GM12878 (cell line): Measurements from ENCODE around the gene CETP. TPM values are rescaled to one million over a fixed set of nuclear protein-coding genes. Genes with fewer than 3 reads are reported as not detected.

Experiments used
- ATAC-seq: fragments of 200-7000 bp; cut with Tn5 transposase; 3 replicates; pipeline ENCODE4 v1.9.1; 2020; ENCODE audit warnings: mild to moderate bottlenecking, moderate library complexity
- BruUV-seq: library from RNA; stranded (reverse); fragments of 400-500 nt; replicated peaks from 2 replicates; lab custom pipeline; 2021; lab: Mats Ljungman, UMichigan
- CTCF ChIA-PET: fragments of 300-600 bp; sonication (Branson Sonifier 250); formaldehyde crosslinking; extraction: SDS; loops from one replicate; lab custom pipeline; 2021; ENCODE audit warnings: inconsistent platforms; lab: Yijun Ruan, JAX
- POLR2A ChIA-PET: fragments of 350-600 bp; formaldehyde crosslinking; extraction: SDS; loops from one replicate; lab custom pipeline; 2021; ENCODE audit warnings: inconsistent platforms; lab: Charles Lee
- RAD21 ChIA-PET: fragments of 300-600 bp; sonication (Branson Sonifier 250); formaldehyde crosslinking; loops from one replicate; lab custom pipeline; 2023; ENCODE audit warnings: antibody characterized with exemption; ENCODE audit not compliant: unreplicated experiment; lab: Charles Lee
- SMC1A ChIA-PET: fragments of 300-600 bp; sonication (Branson Sonifier 250); formaldehyde crosslinking; loops from one replicate; lab custom pipeline; 2023; ENCODE audit not compliant: unreplicated experiment, uncharacterized antibody; lab: Charles Lee
- DNase-seq: peaks from one replicate; pipeline ENCODE4 v3.0.0-alpha.2; 2011; ENCODE audit warnings: low read depth, low spot score
- FAIRE-seq: peaks from 3 replicates; lab custom pipeline; 2011; peaks lifted over from hg19 to GRCh38; lab: Jason Lieb, UNC
- H2AFZ ChIP-seq: 2 replicates; pipeline ENCODE4 v1.6.0; 2011; ENCODE audit warnings: low read depth, low read length, control low read depth; ENCODE audit not compliant: control insufficient read depth
- H3K27ac ChIP-seq: 2 replicates; pipeline ENCODE4 v1.5.1; 2011; ENCODE audit warnings: control low read depth; ENCODE audit not compliant: control insufficient read depth, insufficient read depth
- H3K27me3 ChIP-seq, 2 experiments: replicated peaks in 1 of 2; 2 replicates each; pipeline versions ENCODE4 v1.6.0 to v1.6.1; 2011; ENCODE audit warnings: low read length in 1 of 2; ENCODE audit not compliant: control insufficient read depth in 2 of 2, insufficient read depth in 2 of 2
- H3K36me3 ChIP-seq, 2 experiments: 2 replicates each; pipeline ENCODE4 v1.5.1; 2011; ENCODE audit warnings: low read length in 1 of 2; ENCODE audit not compliant: control insufficient read depth in 2 of 2, insufficient read depth in 2 of 2
- H3K4me1 ChIP-seq: 2 replicates; pipeline ENCODE4 v1.6.1; 2011; ENCODE audit warnings: mild to moderate bottlenecking, low read length, moderate library complexity, mixed read lengths; ENCODE audit not compliant: control insufficient read depth, insufficient read depth
- H3K4me2 ChIP-seq: 2 replicates; pipeline ENCODE4 v1.6.0; 2011; ENCODE audit warnings: control low read depth; ENCODE audit not compliant: control insufficient read depth, insufficient read depth
- H3K4me3 ChIP-seq: fragments of 200-600 bp; sonication (generic); 2 replicates; pipeline ENCODE4 v1.5.1; 2016
- H3K79me2 ChIP-seq: 2 replicates; pipeline ENCODE4 v1.6.0; 2011; ENCODE audit warnings: low read length; ENCODE audit not compliant: control insufficient read depth, insufficient read depth
- H3K9ac ChIP-seq: 2 replicates; pipeline ENCODE4 v1.8.0; 2011; ENCODE audit warnings: low read length, control low read depth, mixed read lengths; ENCODE audit not compliant: control insufficient read depth, insufficient read depth
- H3K9me3 ChIP-seq: replicated peaks from 3 replicates; pipeline ENCODE4 v1.5.1; 2011; ENCODE audit warnings: mild to moderate bottlenecking, low read length; ENCODE audit not compliant: control insufficient read depth, insufficient read depth
- H4K20me1 ChIP-seq: 2 replicates; pipeline ENCODE4 v1.6.0; 2011; ENCODE audit not compliant: control insufficient read depth, insufficient read depth
- CREB1 ChIP-seq: IDR thresholded peaks from 2 replicates; pipeline ENCODE4 v1.6.1; 2012; ENCODE audit warnings: low read depth, mild to moderate bottlenecking, inconsistent platforms
- GATAD2B ChIP-seq: fragments of 450-650 bp; conservative IDR thresholded peaks from 2 replicates; pipeline ENCODE4 v1.6.1; 2017; ENCODE audit warnings: low read depth, mild to moderate bottlenecking, moderate library complexity
- IKZF2 ChIP-seq, 2 experiments: fragments of 450-650 bp; IDR thresholded peaks; 2 replicates each; pipeline ENCODE4 v1.6.1; 2017; ENCODE audit warnings: mild to moderate bottlenecking in 2 of 2, moderate library complexity in 2 of 2
- NBN ChIP-seq: fragments of 450-650 bp; IDR thresholded peaks from 2 replicates; pipeline ENCODE4 v1.6.1; 2016
- NFXL1 ChIP-seq: fragments of 450-650 bp; IDR thresholded peaks from 2 replicates; pipeline ENCODE4 v1.6.1; 2017; ENCODE audit warnings: antibody characterized with exemption, mild to moderate bottlenecking, borderline replicate concordance
- NRF1 ChIP-seq: conservative IDR thresholded peaks from 2 replicates; pipeline ENCODE4 v1.6.1; 2011; ENCODE audit warnings: mild to moderate bottlenecking, low read depth, low read length, improper control_type of control experiment
- RCOR1 ChIP-seq: conservative IDR thresholded peaks from 2 replicates; pipeline ENCODE4 v1.6.1; 2012; ENCODE audit warnings: low read depth, low read length, improper control_type of control experiment
- RUNX3 ChIP-seq: IDR thresholded peaks from 2 replicates; pipeline ENCODE4 v1.6.1; 2012; ENCODE audit warnings: low read length, inconsistent platforms
- WGBS: methylation state at CpG from one replicate; pipeline ENCODE4 v1.1.6; 2016; ENCODE audit warnings: low lambda C conversion rate; ENCODE audit not compliant: insufficient replicate concordance, insufficient coverage; ENCODE audit errors: missing lambda C conversion rate; 5-methylcytosine and 5-hydroxymethylcytosine counted together
- in situ Hi-C: fragments of 300-500 bp; cut with MboI; formaldehyde crosslinking; loops from 9 replicates; pipeline ENCODE4 v1.14.3; 2018; ENCODE audit warnings: mixed read lengths
- intact Hi-C: fragments of 100-400 bp; cut with micrococcal nuclease; formaldehyde crosslinking; loops from one replicate; pipeline ENCODE4 v1.14.2; 2022; ENCODE audit not compliant: unreplicated experiment
- polyA plus RNA-seq, 11 experiments: library from polyadenylated mRNA; depleted of rRNA in 4 of 11; unstranded in 6 of 11; stranded (reverse) in 5 of 11; fragments of >200 nt; fragmentation: Nextera tagmentation in 4 of 11; fragmentation: Illumina TruSeq in 1 of 11; extraction: Ambion mirVana in 4 of 11; extraction: Trizol in 1 of 11; gene quantifications; 1 replicate in 1 of 11; 2 replicates in 10 of 11; pipeline versions ENCODE4 v1.2.1 to v1.2.3, GENCODE V29; 2011 to 2016; ENCODE audit warnings: inconsistent platforms in 2 of 11, missing spikeins in 2 of 11, low read depth in 1 of 11
- total RNA-seq, 4 experiments: library from RNA; depleted of rRNA in 3 of 4; stranded (reverse); fragments of >200 nt in 3 of 4; fragmentation: Illumina TruSeq in 1 of 4; extraction: Trizol in 1 of 4; gene quantifications; 2 replicates each; pipeline versions ENCODE4 v1.2.1 to v1.2.3, GENCODE V29; 2013 to 2021
- TF ChIP-seq, protein P1 (sequence below): IDR thresholded peaks from 2 replicates; pipeline ENCODE4 v1.6.1; 2012; ENCODE audit warnings: low read length, inconsistent platforms
- TF ChIP-seq, protein P2 (sequence below): fragments of 450-650 bp; IDR thresholded peaks from 2 replicates; pipeline ENCODE4 v1.6.1; 2017; ENCODE audit warnings: mild to moderate bottlenecking, moderate library complexity
- TF ChIP-seq, protein P3 (sequence below): IDR thresholded peaks from 2 replicates; pipeline ENCODE4 v1.6.1; 2012; ENCODE audit warnings: low read depth, low read length, improper control_type of control experiment

Gene CETP
- total and polyA plus RNA-seq, 10 of the 15 experiments (the other 5 are each of a cell fraction or from before 2014, with no cell fraction given) = 1.2 to 6.4 (median 2.1) TPM

DNA sequence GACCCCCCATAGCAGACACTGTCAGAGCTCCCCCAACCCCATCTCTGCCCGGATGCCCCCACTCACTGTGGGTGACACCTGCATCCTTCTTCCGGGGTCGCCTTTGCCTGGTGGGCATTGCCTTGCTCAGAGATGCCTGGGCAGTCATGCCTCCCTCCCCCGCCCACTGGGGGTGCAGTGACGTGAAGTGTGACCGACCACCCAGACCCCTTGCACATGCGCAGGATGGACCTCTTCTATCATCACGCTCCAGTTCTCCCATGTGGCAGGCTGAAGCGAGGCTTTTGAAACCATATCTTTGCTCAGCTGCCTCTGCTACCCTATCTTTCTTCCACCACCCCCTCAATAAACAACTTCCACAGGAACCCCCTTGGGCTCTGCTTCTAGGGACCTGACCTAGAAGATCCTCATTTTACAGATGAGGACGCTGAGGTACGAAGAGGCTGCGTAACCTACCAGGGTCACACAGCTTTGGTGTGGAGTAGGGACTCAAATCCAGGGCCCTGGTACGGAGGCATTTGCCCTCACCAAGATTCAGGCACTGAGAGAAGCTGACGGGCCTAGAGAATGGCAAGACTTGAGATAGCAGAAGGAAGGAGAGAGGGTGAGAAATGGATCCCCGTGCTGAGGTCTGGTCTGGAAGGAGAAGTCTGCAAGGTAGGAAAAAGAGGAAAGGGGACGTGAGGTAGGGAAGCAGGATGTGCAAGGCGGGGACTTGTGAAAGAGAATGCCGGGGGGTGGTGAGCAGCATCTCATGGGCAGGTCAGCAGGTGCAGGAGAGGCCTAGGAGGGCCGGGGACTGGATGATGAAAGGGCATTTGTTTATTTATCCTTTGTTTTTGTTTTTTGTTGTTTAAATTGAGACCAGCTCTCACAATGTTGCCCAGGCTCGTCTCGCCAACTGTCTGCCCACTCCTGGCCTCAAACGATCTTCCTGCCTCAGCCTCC, 42.0 kb downstream of the CETP start:
- RAD21 ChIA-PET = interaction anchor here (1.3 to 22.0 kb wide), 6 partner anchors 10 to 42 kb away, joined by 3 to 473 read pairs (median 20); partner anchors contain the start of gene NLRC5
- FAIRE-seq (no peak), DNase-seq (no peak), ATAC-seq (no peak)
- Histone ChIP-seq H3K9me3 (no peaks in the 10 kb centered on the region), H2AFZ (peak overlapping the region; percentile 22), H3K27ac (peak overlapping the region; percentile 86), H3K4me2 (peak overlapping the region; percentile 30), H3K79me2 (peaks cover 69% of the 10 kb centered on the region), H3K36me3 (no peaks in the 10 kb centered on the region; a peak in 2 of 4 replicates), H3K4me1 (peaks cover 76% of the 10 kb centered on the region), H3K4me3 (peak overlapping the region; percentile 32; the same call in 1 of the 2 replicates), H4K20me1 (no peaks in the 10 kb centered on the region), H3K27me3 (no peaks in the 10 kb centered on the region), H3K9ac (peak overlapping the region; percentile 60; the same call in 1 of the 2 replicates)
- CTCF ChIA-PET = interaction anchor here (1.0 to 7.0 kb wide), 10 partner anchors 9 to 134 kb away, joined by 3 to 55 read pairs (median 4); no protein-coding TSS in a partner anchor
- WGBS = 11% methylated on average over 22 of the region's 22 CpGs
- in situ Hi-C loops (no loop called here), intact Hi-C loops (loop anchor here (5.0 kb wide), 1 partner anchor 39 kb away; no protein-coding TSS in a partner anchor)
- SMC1A ChIA-PET = interaction anchor here (0.6 to 20.8 kb wide), 8 partner anchors 8 to 164 kb away, joined by 3 to 604 read pairs (median 4); partner anchors contain the start of genes CETP and NLRC5
- BruUV-seq = TSS peak; percentile 17
- POLR2A ChIA-PET = interaction anchor here (0.8 to 5.1 kb wide), 7 partner anchors 9 to 42 kb away, joined by 4 to 68 read pairs (median 13); partner anchors contain the start of gene NLRC5
- TF ChIP-seq GATAD2B (0 out of 2 replicates have a peak, but pooled peaks have one; percentile 25), RCOR1 (0 out of 2 replicates have a peak, but pooled peaks have one; percentile 39), NFXL1 (no peak), NRF1 (peak; percentile 53), RUNX3 (0 out of 2 replicates have a peak, but pooled peaks have one; percentile 8), CREB1 (no peak), NBN (0 out of 2 replicates have a peak, but pooled peaks have one; percentile 23), IKZF2 (IDR thresholded peaks at IDR 0.05) (0 out of 4 replicates have a peak, but pooled peaks of 1 of the 2 experiments have one; percentile 7)
- TF ChIP-seq, protein P1, sequence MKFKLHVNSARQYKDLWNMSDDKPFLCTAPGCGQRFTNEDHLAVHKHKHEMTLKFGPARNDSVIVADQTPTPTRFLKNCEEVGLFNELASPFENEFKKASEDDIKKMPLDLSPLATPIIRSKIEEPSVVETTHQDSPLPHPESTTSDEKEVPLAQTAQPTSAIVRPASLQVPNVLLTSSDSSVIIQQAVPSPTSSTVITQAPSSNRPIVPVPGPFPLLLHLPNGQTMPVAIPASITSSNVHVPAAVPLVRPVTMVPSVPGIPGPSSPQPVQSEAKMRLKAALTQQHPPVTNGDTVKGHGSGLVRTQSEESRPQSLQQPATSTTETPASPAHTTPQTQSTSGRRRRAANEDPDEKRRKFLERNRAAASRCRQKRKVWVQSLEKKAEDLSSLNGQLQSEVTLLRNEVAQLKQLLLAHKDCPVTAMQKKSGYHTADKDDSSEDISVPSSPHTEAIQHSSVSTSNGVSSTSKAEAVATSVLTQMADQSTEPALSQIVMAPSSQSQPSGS = no peak
- TF ChIP-seq, protein P2, sequence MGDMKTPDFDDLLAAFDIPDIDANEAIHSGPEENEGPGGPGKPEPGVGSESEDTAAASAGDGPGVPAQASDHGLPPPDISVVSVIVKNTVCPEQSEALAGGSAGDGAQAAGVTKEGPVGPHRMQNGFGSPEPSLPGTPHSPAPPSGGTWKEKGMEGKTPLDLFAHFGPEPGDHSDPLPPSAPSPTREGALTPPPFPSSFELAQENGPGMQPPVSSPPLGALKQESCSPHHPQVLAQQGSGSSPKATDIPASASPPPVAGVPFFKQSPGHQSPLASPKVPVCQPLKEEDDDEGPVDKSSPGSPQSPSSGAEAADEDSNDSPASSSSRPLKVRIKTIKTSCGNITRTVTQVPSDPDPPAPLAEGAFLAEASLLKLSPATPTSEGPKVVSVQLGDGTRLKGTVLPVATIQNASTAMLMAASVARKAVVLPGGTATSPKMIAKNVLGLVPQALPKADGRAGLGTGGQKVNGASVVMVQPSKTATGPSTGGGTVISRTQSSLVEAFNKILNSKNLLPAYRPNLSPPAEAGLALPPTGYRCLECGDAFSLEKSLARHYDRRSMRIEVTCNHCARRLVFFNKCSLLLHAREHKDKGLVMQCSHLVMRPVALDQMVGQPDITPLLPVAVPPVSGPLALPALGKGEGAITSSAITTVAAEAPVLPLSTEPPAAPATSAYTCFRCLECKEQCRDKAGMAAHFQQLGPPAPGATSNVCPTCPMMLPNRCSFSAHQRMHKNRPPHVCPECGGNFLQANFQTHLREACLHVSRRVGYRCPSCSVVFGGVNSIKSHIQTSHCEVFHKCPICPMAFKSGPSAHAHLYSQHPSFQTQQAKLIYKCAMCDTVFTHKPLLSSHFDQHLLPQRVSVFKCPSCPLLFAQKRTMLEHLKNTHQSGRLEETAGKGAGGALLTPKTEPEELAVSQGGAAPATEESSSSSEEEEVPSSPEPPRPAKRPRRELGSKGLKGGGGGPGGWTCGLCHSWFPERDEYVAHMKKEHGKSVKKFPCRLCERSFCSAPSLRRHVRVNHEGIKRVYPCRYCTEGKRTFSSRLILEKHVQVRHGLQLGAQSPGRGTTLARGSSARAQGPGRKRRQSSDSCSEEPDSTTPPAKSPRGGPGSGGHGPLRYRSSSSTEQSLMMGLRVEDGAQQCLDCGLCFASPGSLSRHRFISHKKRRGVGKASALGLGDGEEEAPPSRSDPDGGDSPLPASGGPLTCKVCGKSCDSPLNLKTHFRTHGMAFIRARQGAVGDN = peak; percentile 97
- TF ChIP-seq, protein P3, sequence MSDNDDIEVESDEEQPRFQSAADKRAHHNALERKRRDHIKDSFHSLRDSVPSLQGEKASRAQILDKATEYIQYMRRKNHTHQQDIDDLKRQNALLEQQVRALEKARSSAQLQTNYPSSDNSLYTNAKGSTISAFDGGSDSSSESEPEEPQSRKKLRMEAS = peak; percentile 67; the same call in 1 of the 2 replicates
